Skeletal muscle satellite cell (primary cell): Measurements from ENCODE around the gene SMARCA2.
"Not testable (repeated sequence)": the region's sequence is repeated elsewhere in the genome, so short reads cannot be mapped to it uniquely, and the experiment has no call there.

Experiments
- H3K27me3 ChIP-seq: 2 replicates; pipeline ENCODE4 v1.7.0; 2013; ENCODE audit warnings: low read length; ENCODE audit not compliant: control insufficient read depth, insufficient read depth
- H3K36me3 ChIP-seq: 2 replicates; pipeline ENCODE4 v1.7.0; 2013; ENCODE audit warnings: mild to moderate bottlenecking, control low read depth, low read length; ENCODE audit not compliant: insufficient read depth
- H3K4me1 ChIP-seq: 2 replicates; pipeline ENCODE4 v1.7.0; 2013; ENCODE audit warnings: low read length; ENCODE audit not compliant: control insufficient read depth, insufficient read depth
- H3K4me2 ChIP-seq: 2 replicates; pipeline ENCODE4 v1.7.0; 2013; ENCODE audit warnings: mild to moderate bottlenecking, low read length
- H3K4me3 ChIP-seq: 2 replicates; pipeline ENCODE4 v1.7.0; 2013; ENCODE audit warnings: low read length
- H3K9ac ChIP-seq: 2 replicates; pipeline ENCODE4 v1.7.0; 2013; ENCODE audit warnings: mild to moderate bottlenecking, low read depth, low read length, moderate library complexity
- H3K9me3 ChIP-seq: replicated peaks from 2 replicates; pipeline ENCODE4 v1.7.0; 2013; ENCODE audit warnings: mild to moderate bottlenecking, control low read depth, low read length

SMARCA2 gene

GRCh38 chr9:2132484-2133082 is 117.4 kb downstream of the SMARCA2 start:
- no peak overlapping the region for H3K4me2 ChIP-seq
- no peaks in the 10 kb centered on the region for H3K9me3 ChIP-seq
- peaks cover 17% of the 10 kb centered on the region for H3K4me1 ChIP-seq
- no peak overlapping the region for H3K9ac ChIP-seq
- peaks cover 7% of the 10 kb centered on the region for H3K36me3 ChIP-seq
- H3K4me3 ChIP-seq, result no peak overlapping the region
- H3K27me3 ChIP-seq, result no peaks in the 10 kb centered on the region

DNA sequence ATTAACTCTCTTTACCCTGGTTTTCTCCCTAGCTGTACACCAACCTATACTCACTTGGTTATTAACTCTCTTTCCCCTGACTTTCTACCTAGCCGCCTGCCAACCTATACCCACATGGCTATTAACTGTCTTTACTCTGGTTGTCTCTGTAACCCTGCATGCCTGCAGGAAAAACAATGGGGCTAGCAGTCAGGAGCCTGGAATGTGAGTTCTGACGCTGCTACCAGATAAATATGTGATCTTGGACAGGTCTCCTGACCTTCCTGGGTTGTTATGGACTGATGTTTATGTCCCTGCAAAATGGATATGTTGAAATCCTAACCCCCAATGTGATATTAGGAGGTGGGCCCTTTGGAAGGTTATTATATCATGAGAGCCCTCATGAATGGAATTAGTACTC is 119.2 kb downstream of the SMARCA2 start:
- H3K9me3 ChIP-seq, result no peaks in the 10 kb centered on the region
- peaks cover 5% of the 10 kb centered on the region for H3K4me1 ChIP-seq
- no peak overlapping the region for H3K4me2 ChIP-seq
- no peaks in the 10 kb centered on the region for H3K27me3 ChIP-seq
- peaks cover 7% of the 10 kb centered on the region for H3K36me3 ChIP-seq
- H3K4me3 ChIP-seq, result no peak overlapping the region
- H3K9ac ChIP-seq, result no peak overlapping the region

- H3K4me1 ChIP-seq, result no peaks in the 10 kb centered on the region
- H3K4me2 ChIP-seq, result no peak overlapping the region
- peaks cover 7% of the 10 kb centered on the region for H3K36me3 ChIP-seq
- no peak overlapping the region for H3K9ac ChIP-seq
- H3K4me3 ChIP-seq, result no peak overlapping the region
- H3K27me3 ChIP-seq, result no peaks in the 10 kb centered on the region
- H3K9me3 ChIP-seq, result no peaks in the 10 kb centered on the region
Measured at GRCh38 chr9:2138646-2139045, 123.5 kb downstream of the SMARCA2 start.

DNA sequence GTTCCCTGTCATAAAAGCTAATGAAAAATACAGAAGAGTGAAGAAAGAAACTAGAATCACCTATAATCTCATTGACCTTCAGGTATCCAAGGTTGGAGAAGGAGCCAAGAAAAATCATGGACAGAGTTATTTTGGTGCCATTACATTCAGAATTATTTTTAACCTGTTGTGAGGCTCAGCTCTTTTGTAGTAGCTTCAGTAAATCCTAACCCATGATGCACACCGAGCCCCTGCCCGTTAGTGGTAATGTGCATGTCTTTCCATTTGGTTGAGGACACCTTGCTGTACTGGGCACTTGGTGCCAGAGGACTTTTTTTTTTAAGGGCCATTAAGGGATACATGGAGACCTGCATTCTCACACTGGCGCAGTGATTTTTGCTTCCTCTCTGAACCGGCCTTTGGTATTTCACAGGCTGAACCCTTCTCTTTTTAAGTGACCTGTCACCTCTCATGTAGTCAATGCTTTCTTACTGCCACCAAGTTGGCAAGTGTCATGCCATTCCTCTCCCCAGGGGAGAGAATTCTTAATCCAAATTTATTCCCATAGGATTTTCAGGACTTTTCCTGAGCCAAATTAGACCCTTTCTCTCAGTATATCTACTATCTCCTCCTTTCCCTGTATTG is 125.6 kb downstream of the SMARCA2 start:
- Histone ChIP-seq H3K36me3 (no peaks in the 10 kb centered on the region), H3K27me3 (no peaks in the 10 kb centered on the region), H3K4me3 (no peak overlapping the region), H3K4me1 (no peaks in the 10 kb centered on the region), H3K9ac (no peak overlapping the region), H3K9me3 (no peaks in the 10 kb centered on the region), H3K4me2 (no peak overlapping the region)

GRCh38 chr9:2142212-2142611 is 127.1 kb downstream of the SMARCA2 start:
- no peak overlapping the region for H3K9ac ChIP-seq
- no peak overlapping the region for H3K4me2 ChIP-seq
- no peaks in the 10 kb centered on the region for H3K9me3 ChIP-seq
- H3K36me3 ChIP-seq, result no peaks in the 10 kb centered on the region
- H3K4me1 ChIP-seq, result no peaks in the 10 kb centered on the region
- H3K4me3 ChIP-seq, result no peak overlapping the region
- no peaks in the 10 kb centered on the region for H3K27me3 ChIP-seq

DNA sequence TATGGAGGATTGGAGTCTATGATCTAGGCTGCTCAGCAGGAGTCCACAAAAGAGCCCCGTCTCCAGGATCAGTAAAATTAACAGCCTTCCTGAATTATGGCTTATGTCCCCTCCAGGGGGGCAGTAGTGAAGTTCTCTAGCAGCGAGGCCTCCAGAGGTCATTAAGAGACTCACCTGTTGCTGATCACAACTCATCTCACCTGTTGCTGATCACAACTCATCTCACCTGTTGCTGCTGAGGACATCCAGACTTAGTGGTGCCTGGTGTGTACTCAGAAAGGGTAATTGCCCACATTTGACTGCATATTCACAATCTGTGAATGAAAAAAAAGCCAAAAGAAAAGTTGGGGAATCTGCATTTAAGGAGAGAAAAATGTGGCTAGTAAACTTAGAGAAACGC is 129.5 kb downstream of the SMARCA2 start:
- no peak overlapping the region for H3K4me3 ChIP-seq

DNA sequence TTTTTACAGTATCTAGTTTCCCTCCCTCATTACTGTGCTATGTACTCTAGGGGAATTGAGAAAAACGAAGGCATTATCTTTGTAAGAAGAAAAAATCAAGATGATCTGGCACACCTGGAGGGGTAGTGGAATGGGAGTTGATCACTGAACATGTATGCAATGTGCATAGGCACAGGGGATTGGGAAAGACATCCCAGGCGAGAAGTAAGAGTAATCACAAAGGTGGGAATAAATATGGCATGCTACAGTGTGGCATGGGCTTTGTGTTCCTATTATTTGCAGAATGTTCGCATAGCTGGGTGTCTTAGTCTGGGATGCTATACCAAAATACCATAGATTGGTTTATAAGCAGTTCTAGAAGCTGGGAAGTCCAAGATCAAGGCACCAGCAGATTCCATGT is 130.6 kb downstream of the SMARCA2 start:
- Histone ChIP-seq H3K27me3 (no peaks in the 10 kb centered on the region), H3K4me3 (no peak overlapping the region), H3K9me3 (no peaks in the 10 kb centered on the region), H3K4me1 (no peaks in the 10 kb centered on the region), H3K36me3 (no peaks in the 10 kb centered on the region), H3K4me2 (no peak overlapping the region), H3K9ac (no peak overlapping the region)

More for the DNA sequence above, 129.5 kb downstream of the SMARCA2 start:
- Histone ChIP-seq H3K27me3 (no peaks in the 10 kb centered on the region), H3K9me3 (no peaks in the 10 kb centered on the region), H3K9ac (no peak overlapping the region), H3K36me3 (no peaks in the 10 kb centered on the region), H3K4me1 (no peaks in the 10 kb centered on the region), H3K4me2 (no peak overlapping the region)

- not testable (repeated sequence) for H3K4me1 ChIP-seq, H3K4me3 ChIP-seq, H3K27me3 ChIP-seq, H3K9ac ChIP-seq, H3K36me3 ChIP-seq, H3K9me3 ChIP-seq, H3K4me2 ChIP-seq
Measured at GRCh38 chr9:2146700-2147099, 131.6 kb downstream of the SMARCA2 start.

DNA sequence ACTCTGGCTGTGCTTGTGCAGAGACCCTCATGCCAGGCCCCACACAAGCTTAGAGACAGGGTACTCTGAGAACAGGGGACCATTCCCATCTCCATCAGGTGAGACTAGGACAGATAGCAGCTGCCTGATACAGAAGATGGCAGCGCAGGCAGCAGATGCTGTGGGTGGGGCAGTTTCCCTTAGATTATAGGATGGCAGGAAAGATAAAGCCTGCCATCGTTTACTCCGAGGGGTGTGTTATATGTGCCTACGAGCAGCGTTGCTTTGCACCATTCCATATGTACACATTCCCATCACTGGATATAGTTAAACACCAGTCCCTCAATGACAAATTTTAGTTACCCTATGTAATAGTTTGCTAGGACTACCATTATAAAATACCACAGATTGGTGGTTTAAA is 135.2 kb downstream of the SMARCA2 start:
- Histone ChIP-seq H3K9me3 (no peaks in the 10 kb centered on the region), H3K9ac (no peak overlapping the region), H3K4me1 (peaks cover 6% of the 10 kb centered on the region), H3K4me3 (no peak overlapping the region), H3K36me3 (no peaks in the 10 kb centered on the region), H3K4me2 (no peak overlapping the region), H3K27me3 (no peaks in the 10 kb centered on the region)

DNA sequence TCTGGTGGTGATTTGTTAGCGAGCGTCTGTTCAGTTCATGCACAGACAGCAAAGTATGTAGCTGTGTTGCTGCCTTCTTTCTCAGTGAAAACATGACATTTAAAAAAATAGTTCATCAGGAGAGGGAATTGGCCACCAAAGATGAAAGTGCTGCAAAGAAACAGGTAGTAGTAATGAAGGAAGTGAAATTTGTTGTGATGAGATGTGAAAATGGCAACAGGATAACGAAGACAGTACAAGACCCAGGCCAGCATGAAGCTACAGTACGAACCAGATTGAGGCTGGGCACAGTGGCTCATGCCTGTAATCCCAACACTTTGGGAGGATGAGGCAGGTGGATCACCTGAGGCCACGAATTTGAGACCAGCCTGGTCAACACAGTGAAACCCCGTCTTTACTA is 136.0 kb downstream of the SMARCA2 start:
- Histone ChIP-seq H3K36me3 (no peaks in the 10 kb centered on the region), H3K4me2 (no peak overlapping the region), H3K9me3 (no peaks in the 10 kb centered on the region), H3K9ac (no peak overlapping the region), H3K4me1 (peaks cover 6% of the 10 kb centered on the region), H3K27me3 (no peaks in the 10 kb centered on the region), H3K4me3 (no peak overlapping the region)

DNA sequence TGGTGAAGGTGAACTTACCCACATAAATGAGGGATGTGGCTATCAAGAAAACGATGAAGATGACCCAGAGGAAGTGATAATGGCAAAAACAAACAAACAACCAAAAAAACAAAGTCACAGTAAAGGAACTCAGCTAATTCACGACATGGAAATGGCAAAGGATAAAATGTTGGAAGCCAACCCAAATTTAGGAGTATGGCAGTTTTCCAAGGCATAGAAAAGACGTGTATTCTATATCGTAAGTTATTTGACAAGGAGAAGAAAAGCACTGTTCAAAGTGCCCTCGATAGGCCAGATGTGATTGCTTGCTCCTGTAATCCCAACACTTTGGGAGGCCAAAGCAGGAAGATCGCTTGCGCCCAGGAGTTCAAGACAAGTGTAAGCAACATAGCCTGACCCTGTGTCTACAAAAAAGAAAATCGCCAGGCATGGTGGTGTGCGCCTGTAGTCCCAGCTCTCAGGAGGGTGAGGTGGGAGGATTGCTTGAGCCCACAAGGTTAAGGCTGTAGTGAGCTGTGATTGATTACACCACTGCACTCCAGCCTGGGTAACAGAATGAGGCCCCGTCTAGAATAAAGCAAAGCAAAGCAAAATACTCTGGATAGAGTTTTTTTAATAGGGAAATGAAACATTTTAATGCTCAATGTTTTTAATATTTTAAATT is 138.0 kb downstream of the SMARCA2 start:
- H3K4me1 ChIP-seq, result peaks cover 17% of the 10 kb centered on the region
- no peak overlapping the region for H3K4me3 ChIP-seq
- H3K9me3 ChIP-seq, result no peaks in the 10 kb centered on the region
- no peak overlapping the region for H3K9ac ChIP-seq
- H3K4me2 ChIP-seq, result no peak overlapping the region
- no peaks in the 10 kb centered on the region for H3K27me3 ChIP-seq
- H3K36me3 ChIP-seq, result no peaks in the 10 kb centered on the region
